Measurements from ENCODE around the gene CANT1. TPM values are rescaled to one million over a fixed set of nuclear protein-coding genes. Genes with fewer than 3 reads are reported as not detected.

The CANT1 gene
- total and polyA plus RNA-seq, 2 experiments from 2014 or later: 33.0 to 36.1 TPM

GRCh38 chr17:78952706-78953105 is 56.9 kb downstream of the CANT1 start:
- 90% methylated on average over 10 of the region's 10 CpGs for WGBS (ENCODE audit: low lambda C conversion rate, missing lambda C conversion rate)
- Histone ChIP-seq H3K27ac (peak overlapping the region; percentile 85), H3K4me1 (ENCODE audit: insufficient read depth) (peaks cover 27% of the 10 kb centered on the region), H3K27me3 (no peaks in the 10 kb centered on the region), H2AFZ (no peak overlapping the region), H3K79me2 (no peaks in the 10 kb centered on the region), H3K4me2 (peak overlapping the region; percentile 61), H3K9me2 (replicated peaks; ENCODE audit: insufficient read depth) (no peaks in the 10 kb centered on the region), H4K20me1 (ENCODE audit: insufficient read depth, poor library complexity, severe bottlenecking) (no peaks in the 10 kb centered on the region), H3K9me3 (ENCODE audit: low read depth) (peaks cover 6% of the 10 kb centered on the region), H3K36me3 (replicated peaks; ENCODE audit: insufficient read depth, low read depth) (no peaks in the 10 kb centered on the region), H3K4me3 (no peak overlapping the region)
- TF ChIP-seq EZH2phosphoT487 (IDR thresholded peaks at IDR 0.05; ENCODE audit: low read depth, severe bottlenecking, unreplicated experiment): no peak
- TF ChIP-seq EZH2 (IDR thresholded peaks at IDR 0.05; ENCODE audit: borderline replicate concordance): no peak
- no peak for TF ChIP-seq CTCF (IDR thresholded peaks at IDR 0.05; ENCODE audit: poor library complexity)
- DNase-seq (ENCODE audit: low spot score): peak; percentile 8

- peaks cover 6% of the 10 kb centered on the region for H3K9me3 ChIP-seq (ENCODE audit: low read depth)
- H3K27ac ChIP-seq: peak overlapping the region; percentile 85
- no peak overlapping the region for H3K4me3 ChIP-seq
- 37% methylated on average over 12 of the region's 12 CpGs for WGBS (ENCODE audit: low lambda C conversion rate, missing lambda C conversion rate)
- H3K36me3 ChIP-seq (replicated peaks; ENCODE audit: insufficient read depth, low read depth): no peaks in the 10 kb centered on the region
- no peak for TF ChIP-seq EZH2phosphoT487 (IDR thresholded peaks at IDR 0.05; ENCODE audit: low read depth, severe bottlenecking, unreplicated experiment)
- no peak for TF ChIP-seq CTCF (IDR thresholded peaks at IDR 0.05; ENCODE audit: poor library complexity)
- TF ChIP-seq EZH2 (IDR thresholded peaks at IDR 0.05; ENCODE audit: borderline replicate concordance): no peak
- H3K27me3 ChIP-seq: no peaks in the 10 kb centered on the region
- peaks cover 34% of the 10 kb centered on the region for H3K4me1 ChIP-seq (ENCODE audit: insufficient read depth)
- H3K9me2 ChIP-seq (replicated peaks; ENCODE audit: insufficient read depth): no peaks in the 10 kb centered on the region
- H4K20me1 ChIP-seq (ENCODE audit: insufficient read depth, poor library complexity, severe bottlenecking): no peaks in the 10 kb centered on the region
- DNase-seq (ENCODE audit: low spot score): peak; percentile 74
- no peaks in the 10 kb centered on the region for H3K79me2 ChIP-seq
- H3K4me2 ChIP-seq: peak overlapping the region; percentile 61
- H2AFZ ChIP-seq: peak overlapping the region; percentile 41
Observed at GRCh38 chr17:78951967-78952551, 57.5 kb downstream of the CANT1 start.

- Histone ChIP-seq H3K79me2 (no peaks in the 10 kb centered on the region), H3K27ac (no peak overlapping the region), H3K4me1 (ENCODE audit: insufficient read depth) (peaks cover 35% of the 10 kb centered on the region), H3K27me3 (no peaks in the 10 kb centered on the region), H3K4me3 (no peak overlapping the region), H3K9me2 (replicated peaks; ENCODE audit: insufficient read depth) (no peaks in the 10 kb centered on the region), H2AFZ (no peak overlapping the region), H4K20me1 (ENCODE audit: insufficient read depth, poor library complexity, severe bottlenecking) (no peaks in the 10 kb centered on the region), H3K4me2 (no peak overlapping the region), H3K9me3 (ENCODE audit: low read depth) (peaks cover 6% of the 10 kb centered on the region), H3K36me3 (replicated peaks; ENCODE audit: insufficient read depth, low read depth) (no peaks in the 10 kb centered on the region)
- no peak for DNase-seq (ENCODE audit: low spot score)
- TF ChIP-seq EZH2phosphoT487 (IDR thresholded peaks at IDR 0.05; ENCODE audit: low read depth, severe bottlenecking, unreplicated experiment) (no peak), EZH2 (IDR thresholded peaks at IDR 0.05; ENCODE audit: borderline replicate concordance) (no peak), CTCF (IDR thresholded peaks at IDR 0.05; ENCODE audit: poor library complexity) (no peak)
- 87% methylated on average over 2 of the region's 2 CpGs for WGBS (ENCODE audit: low lambda C conversion rate, missing lambda C conversion rate)
Observed at GRCh38 chr17:78950870-78951269, 58.7 kb downstream of the CANT1 start.

Data from hepatocyte (in vitro differentiated cells).